Caco-2 (cell line): ENCODE data around the gene RPS6KA6. TPM values are rescaled to one million over a fixed set of nuclear protein-coding genes. Genes with fewer than 3 reads are reported as not detected.

ENCODE experiments used
- BruUV-seq: library from RNA; stranded (reverse); fragments of 400-500 nt; replicated peaks from 2 replicates; lab custom pipeline; 2021; lab: Mats Ljungman, UMichigan
- CTCF ChIA-PET: fragments of 300-600 bp; sonication (Branson Sonifier 250); formaldehyde crosslinking; loops from one replicate; lab custom pipeline; 2022; ENCODE audit warnings: antibody characterized with exemption; lab: Charles Lee
- POLR2A ChIA-PET: fragments of 300-600 bp; sonication (Branson Sonifier 250); formaldehyde crosslinking; loops from one replicate; lab custom pipeline; 2022; ENCODE audit warnings: antibody characterized with exemption; lab: Charles Lee
- DNase-seq, 2 experiments: peaks; one replicate each; pipeline versions ENCODE4 v3.0.0 to v3.0.0-alpha.2; 2020 to 2022
- H3K27me3 ChIP-seq: replicated peaks from 2 replicates; pipeline ENCODE4 v1.6.0; 2011; ENCODE audit warnings: low read length; ENCODE audit not compliant: control insufficient read depth, insufficient read depth
- H3K36me3 ChIP-seq: 2 replicates; pipeline ENCODE4 v1.5.1; 2011; ENCODE audit warnings: low read length; ENCODE audit not compliant: control insufficient read depth, insufficient read depth
- H3K4me1 ChIP-seq: fragments of 250-450 bp; sonication (Bioruptor Pico); 2 replicates; pipeline ENCODE4 v1.5.1; 2020; ENCODE audit warnings: mild to moderate bottlenecking
- H3K4me3 ChIP-seq: 2 replicates; pipeline ENCODE4 v1.5.1; 2011; ENCODE audit warnings: low read depth, mild to moderate bottlenecking, control low read depth, low read length
- H3K9me3 ChIP-seq: fragments of 250-450 bp; sonication (Bioruptor Pico); 2 replicates; pipeline ENCODE4 v1.5.1; 2020; ENCODE audit warnings: mild to moderate bottlenecking, moderate library complexity
- H3K27ac Mint-ChIP-seq: one replicate; pipeline ENCODE4 v1.8.0; 2022; ENCODE audit warnings: mixed read lengths; ENCODE audit not compliant: unreplicated experiment
- H3K27me3 Mint-ChIP-seq: one replicate; pipeline ENCODE4 v1.8.0; 2022; ENCODE audit warnings: mixed read lengths; ENCODE audit not compliant: insufficient read depth, unreplicated experiment
- H3K36me3 Mint-ChIP-seq: one replicate; pipeline ENCODE4 v1.8.0; 2022; ENCODE audit warnings: mild to moderate bottlenecking, mixed read lengths; ENCODE audit not compliant: insufficient read depth, unreplicated experiment
- H3K4me1 Mint-ChIP-seq: one replicate; pipeline ENCODE4 v1.8.0; 2022; ENCODE audit warnings: low read depth, mixed read lengths; ENCODE audit not compliant: unreplicated experiment
- H3K4me3 Mint-ChIP-seq: one replicate; pipeline ENCODE4 v1.8.0; 2022; ENCODE audit warnings: mild to moderate bottlenecking, moderate library complexity, mixed read lengths; ENCODE audit not compliant: unreplicated experiment
- H3K9me3 Mint-ChIP-seq: one replicate; pipeline ENCODE4 v1.8.0; 2022; ENCODE audit warnings: mixed read lengths; ENCODE audit not compliant: unreplicated experiment
- CTCF ChIP-seq, 2 experiments: fragments of 200-600 bp in 1 of 2; IDR thresholded peaks; 1 replicate in 1 of 2; 2 replicates in 1 of 2; pipeline versions ENCODE4 v1.5.1 to v1.8.0; 2011 to 2022; ENCODE audit warnings: antibody characterized with exemption in 1 of 2, control low read depth in 1 of 2, inconsistent platforms in 1 of 2, low read depth in 1 of 2, low read length in 1 of 2, mild to moderate bottlenecking in 1 of 2, moderate library complexity in 1 of 2; ENCODE audit not compliant: insufficient read depth in 1 of 2, severe bottlenecking in 1 of 2, unreplicated experiment in 1 of 2
- intact Hi-C: fragments of 100-400 bp; cut with micrococcal nuclease; formaldehyde crosslinking; loops from one replicate; pipeline ENCODE4 v1.10.0; 2022; ENCODE audit not compliant: unreplicated experiment
- total RNA-seq: library from RNA; stranded (reverse); gene quantifications from 2 replicates; pipeline ENCODE4 v1.2.3, GENCODE V29; 2022

Gene RPS6KA6
- total RNA-seq, 1 experiment from 2014 or later, result 9.2 TPM

- Histone ChIP-seq H3K4me1 (no peaks in the 10 kb centered on the region; the same call in 1 of the 2 replicates), H3K4me3 (no peak overlapping the region), H3K9me3 (no peaks in the 10 kb centered on the region), H3K36me3 (no peaks in the 10 kb centered on the region), H3K27me3 (no peaks in the 10 kb centered on the region)
- Mint-ChIP-seq H3K36me3 (no peaks in the 10 kb centered on the region), H3K4me3 (no peak overlapping the region), H3K27ac (no peak overlapping the region), H3K4me1 (no peaks in the 10 kb centered on the region), H3K27me3 (no peaks in the 10 kb centered on the region), H3K9me3 (no peaks in the 10 kb centered on the region)
- ChIA-PET CTCF (no interaction called here), POLR2A (no interaction called here)
- intact Hi-C loops, result no loop called here
- no peak for TF ChIP-seq CTCF (IDR thresholded peaks at IDR 0.05; ENCODE audit: insufficient read depth in 1 of 2, low read depth in 1 of 2, low read length in 1 of 2, severe bottlenecking in 1 of 2, unreplicated experiment in 1 of 2)
- BruUV-seq, result no TSS peak
- no peak for DNase-seq
These were observed 13.7 kb downstream of the RPS6KA6 start for GRCh38 chrX:84174348-84174747.

DNA sequence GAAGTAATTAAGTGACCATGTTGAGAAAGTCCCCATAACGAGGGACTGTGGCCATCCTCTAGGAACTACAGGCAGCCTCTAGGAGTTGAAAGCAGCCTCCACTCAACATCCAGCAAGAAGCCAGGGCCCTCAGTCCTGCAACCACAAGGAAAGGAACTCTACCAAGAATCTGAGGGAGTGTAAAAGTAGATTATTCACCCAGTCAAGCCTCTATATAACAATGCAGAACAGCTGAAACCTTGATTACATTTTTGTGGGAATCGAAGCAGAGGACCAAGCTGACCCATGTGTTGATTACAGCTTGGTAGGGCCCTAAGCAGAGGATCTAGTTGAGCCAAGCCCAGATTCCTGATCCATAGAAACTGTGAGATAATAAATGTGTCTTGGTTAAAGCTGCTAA is 17.1 kb downstream of the RPS6KA6 start:
- Histone ChIP-seq H3K27me3 (no peaks in the 10 kb centered on the region), H3K36me3 (no peaks in the 10 kb centered on the region), H3K4me1 (no peaks in the 10 kb centered on the region), H3K9me3 (no peaks in the 10 kb centered on the region), H3K4me3 (no peak overlapping the region)
- ChIA-PET POLR2A (no interaction called here), CTCF (no interaction called here)
- H3K36me3 Mint-ChIP-seq, result no peaks in the 10 kb centered on the region
- no peak for DNase-seq
- TF ChIP-seq CTCF (IDR thresholded peaks at IDR 0.05; ENCODE audit: insufficient read depth in 1 of 2, low read depth in 1 of 2, low read length in 1 of 2, severe bottlenecking in 1 of 2, unreplicated experiment in 1 of 2), result no peak
- no TSS peak for BruUV-seq
- H3K27ac Mint-ChIP-seq, result no peak overlapping the region
- H3K9me3 Mint-ChIP-seq, result no peaks in the 10 kb centered on the region
- intact Hi-C loops, result no loop called here
- no peaks in the 10 kb centered on the region for H3K27me3 Mint-ChIP-seq
- H3K4me1 Mint-ChIP-seq, result peaks cover 14% of the 10 kb centered on the region
- H3K4me3 Mint-ChIP-seq, result no peak overlapping the region

GRCh38 chrX:84168574-84168973 is 19.4 kb downstream of the RPS6KA6 start:
- Mint-ChIP-seq H3K27ac (no peak overlapping the region), H3K27me3 (no peaks in the 10 kb centered on the region), H3K4me1 (peaks cover 14% of the 10 kb centered on the region), H3K36me3 (peaks cover 5% of the 10 kb centered on the region), H3K9me3 (no peaks in the 10 kb centered on the region), H3K4me3 (no peak overlapping the region)
- Histone ChIP-seq H3K27me3 (no peaks in the 10 kb centered on the region), H3K4me1 (no peaks in the 10 kb centered on the region), H3K9me3 (no peaks in the 10 kb centered on the region), H3K36me3 (no peaks in the 10 kb centered on the region), H3K4me3 (no peak overlapping the region)
- POLR2A ChIA-PET, result no interaction called here
- BruUV-seq, result no TSS peak
- CTCF ChIA-PET, result no interaction called here
- intact Hi-C loops, result no loop called here
- no peak for DNase-seq
- TF ChIP-seq CTCF (IDR thresholded peaks at IDR 0.05; ENCODE audit: insufficient read depth in 1 of 2, low read depth in 1 of 2, low read length in 1 of 2, severe bottlenecking in 1 of 2, unreplicated experiment in 1 of 2), result no peak
